ENCODE data around the gene PCDHA5.
A peak's percentile ranks its signal among the peaks of the same experiment; 100 is the strongest.
"Not testable (repeated sequence)": the region's sequence is repeated elsewhere in the genome, so short reads cannot be mapped to it uniquely, and the experiment has no call there.

Gene PCDHA5

GRCh38 chr5:140821375-140822280 lies at the start of gene PCDHA5:
Gene PCDHA5 (plus strand): TSS chr5:140821613.
- DNase-seq (ENCODE audit: low spot score): no peak

GRCh38 chr5:140780512-140780911 lies 40.9 kb upstream of the PCDHA5 start:
- no peak for DNase-seq (ENCODE audit: low spot score)

GRCh38 chr5:140785905-140786686 lies 35.3 kb upstream of the PCDHA5 start, which contains the start of gene PCDHA1:
Gene PCDHA1 (plus strand): TSS chr5:140786140.
- DNase-seq (ENCODE audit: low spot score): no peak

- DNase-seq (ENCODE audit: low spot score): not testable (repeated sequence)
Measured at GRCh38 chr5:140787422-140787821, 34.0 kb upstream of the PCDHA5 start.

GRCh38 chr5:140787849-140788504 lies 33.4 kb upstream of the PCDHA5 start:
- not testable (repeated sequence) for DNase-seq (ENCODE audit: low spot score)

GRCh38 chr5:140791089-140791488 lies 30.3 kb upstream of the PCDHA5 start:
- no peak for DNase-seq (ENCODE audit: low spot score)

GRCh38 chr5:140794595-140795258 lies 26.7 kb upstream of the PCDHA5 start, which contains the start of gene PCDHA2:
Gene PCDHA2 (plus strand): TSS chr5:140794852.
- DNase-seq (ENCODE audit: low spot score): no peak

- peak; percentile 28 for DNase-seq (ENCODE audit: low spot score)
Measured at GRCh38 chr5:140795259-140795641, 26.2 kb upstream of the PCDHA5 start.

GRCh38 chr5:140796072-140796717 lies 25.2 kb upstream of the PCDHA5 start:
- DNase-seq (ENCODE audit: low spot score): not testable (repeated sequence)

GRCh38 chr5:140796718-140797095 lies 24.7 kb upstream of the PCDHA5 start:
- DNase-seq (ENCODE audit: low spot score): no peak

- DNase-seq (ENCODE audit: low spot score): peak; percentile 14
Measured at GRCh38 chr5:140800816-140801493, 20.5 kb upstream of the PCDHA5 start, which contains the start of gene PCDHA3. Gene PCDHA3 (plus strand): TSS chr5:140801057.

GRCh38 chr5:140801494-140801841 lies 19.9 kb upstream of the PCDHA5 start:
- DNase-seq (ENCODE audit: low spot score): no peak

GRCh38 chr5:140802381-140802780 lies 19.0 kb upstream of the PCDHA5 start:
- DNase-seq (ENCODE audit: low spot score): not testable (repeated sequence)

- DNase-seq (ENCODE audit: low spot score): no peak
Measured at GRCh38 chr5:140802781-140803271, 18.6 kb upstream of the PCDHA5 start.

- DNase-seq (ENCODE audit: low spot score): no peak
Measured at GRCh38 chr5:140806834-140807775, 14.3 kb upstream of the PCDHA5 start, which contains the start of gene PCDHA4. Gene PCDHA4 (plus strand): TSS chr5:140807068.

GRCh38 chr5:140808241-140808888 lies 13.0 kb upstream of the PCDHA5 start:
- DNase-seq (ENCODE audit: low spot score): not testable (repeated sequence)

- DNase-seq (ENCODE audit: low spot score): no peak
Measured at GRCh38 chr5:140808889-140809291, 12.5 kb upstream of the PCDHA5 start.

- no peak for DNase-seq (ENCODE audit: low spot score)
Measured at GRCh38 chr5:140822281-140822629, 842 bp downstream of the PCDHA5 start.

GRCh38 chr5:140822969-140823368 lies 1.6 kb downstream of the PCDHA5 start:
- not testable (repeated sequence) for DNase-seq (ENCODE audit: low spot score)

Measured in GM03348 (cell line).